HuH-7.5 (cell line): ENCODE data around the gene RASSF9.

Experiments
- DNase-seq: peaks from one replicate; pipeline ENCODE4 v3.0.0; 2011; ENCODE audit warnings: low spot score

RASSF9 gene

DNA sequence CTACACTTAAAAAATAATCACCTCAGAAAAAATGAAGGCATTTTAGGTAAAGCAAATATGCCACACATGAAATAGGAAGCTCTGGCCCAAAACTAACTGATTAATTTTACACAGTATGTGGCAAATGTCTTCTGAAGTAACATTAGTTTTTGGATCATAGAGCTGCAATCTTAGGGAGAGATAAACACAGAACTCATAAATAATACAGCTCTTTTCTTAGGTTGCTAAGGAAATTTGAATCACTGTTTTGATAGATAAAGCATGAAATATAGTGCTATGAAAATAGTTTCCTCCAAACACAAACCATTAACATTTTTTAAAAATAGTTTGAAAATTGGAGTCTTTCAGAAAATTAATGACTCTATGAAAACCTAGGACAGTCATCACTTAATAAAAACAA, 15.0 kb downstream of the RASSF9 start:
- no peak for DNase-seq

DNA sequence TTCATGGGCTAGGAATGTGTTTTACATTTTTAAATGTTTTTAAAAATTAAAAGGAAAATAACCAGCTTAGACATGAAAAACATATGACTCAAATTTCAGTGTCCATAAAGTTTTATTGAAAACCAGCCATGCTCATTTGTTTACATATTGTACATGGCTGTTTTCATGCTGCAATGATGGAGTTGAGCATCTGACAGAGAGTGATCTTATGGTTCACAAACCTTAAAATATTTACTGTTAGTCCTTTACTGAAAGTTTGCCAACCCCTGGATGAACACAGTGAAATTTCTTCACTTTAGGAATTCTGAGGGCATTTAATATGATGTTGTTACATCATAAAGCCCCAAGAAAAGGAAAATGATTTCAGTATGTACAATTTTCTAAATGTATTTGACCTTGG, 16.1 kb downstream of the RASSF9 start:
- no peak for DNase-seq

- no peak for DNase-seq
Observed at GRCh38 chr12:85814741-85815140, 21.5 kb downstream of the RASSF9 start.

- DNase-seq: no peak
Observed at GRCh38 chr12:85814071-85814470, 22.1 kb downstream of the RASSF9 start.

DNA sequence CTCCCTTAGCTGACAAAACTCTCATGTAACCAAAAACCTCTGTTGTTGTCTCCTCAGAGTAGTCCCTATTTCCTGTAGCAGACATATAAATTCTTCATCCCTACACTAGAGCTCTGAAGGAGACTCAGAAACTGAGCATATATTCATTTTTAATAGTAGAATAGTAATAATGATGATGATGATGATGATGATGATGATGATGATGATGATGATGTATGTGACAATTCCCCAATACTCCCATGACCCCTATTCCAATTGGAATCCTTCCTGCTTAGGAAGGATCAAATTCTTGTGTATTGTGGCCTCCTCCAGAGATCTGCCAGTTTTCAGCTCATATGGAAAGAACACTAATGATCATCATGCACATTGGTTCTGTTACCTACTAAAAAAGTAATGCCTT, 26.7 kb downstream of the RASSF9 start:
- DNase-seq: no peak

GRCh38 chr12:85807730-85808129, 28.5 kb downstream of the RASSF9 start:
- no peak for DNase-seq

DNA sequence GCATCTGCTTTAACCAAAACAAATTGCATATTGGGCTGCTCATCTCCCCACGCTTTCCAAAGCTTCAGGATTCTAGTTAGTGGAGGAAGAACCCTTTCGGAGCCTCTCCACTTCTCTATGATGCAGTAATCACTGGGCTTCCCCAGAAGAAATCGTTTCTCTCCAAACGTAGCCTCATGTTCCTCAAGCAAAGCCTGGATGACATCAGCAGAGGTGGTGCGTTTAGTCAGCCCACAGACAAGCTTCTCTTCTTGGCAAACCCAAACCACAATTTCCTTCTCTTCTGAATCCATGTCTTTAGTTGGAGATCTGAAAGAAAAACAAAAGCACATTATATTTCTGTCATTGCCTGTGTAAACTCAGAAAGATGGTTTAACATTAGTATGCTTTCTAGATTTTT, 30.6 kb downstream of the RASSF9 start:
- no peak for DNase-seq

GRCh38 chr12:85804663-85805062, 31.5 kb downstream of the RASSF9 start:
- no peak for DNase-seq

GRCh38 chr12:85803923-85804322, 32.3 kb downstream of the RASSF9 start:
- no peak for DNase-seq

- no peak for DNase-seq
Observed at GRCh38 chr12:85803231-85803630, 33.0 kb downstream of the RASSF9 start.

GRCh38 chr12:85798122-85798521, 38.1 kb downstream of the RASSF9 start:
- no peak for DNase-seq

DNA sequence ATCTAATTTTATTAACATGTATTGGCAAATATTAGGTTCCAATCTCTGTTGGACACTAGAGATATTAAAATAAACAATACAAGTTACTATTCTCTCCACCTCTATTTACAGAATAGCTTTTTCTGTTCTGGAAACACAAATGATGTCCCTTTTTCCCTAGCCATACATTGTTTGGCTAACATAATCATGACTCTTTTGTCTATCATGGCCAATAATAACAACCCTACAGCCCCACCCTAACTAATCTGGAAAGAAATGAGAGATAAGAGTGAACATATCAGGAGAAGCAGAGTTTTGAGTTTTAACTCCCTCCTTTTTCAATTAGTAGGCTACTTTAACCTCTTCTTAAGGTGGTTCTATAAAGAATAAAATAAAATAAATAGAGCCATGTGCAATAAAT, 40.2 kb downstream of the RASSF9 start:
- no peak for DNase-seq

DNA sequence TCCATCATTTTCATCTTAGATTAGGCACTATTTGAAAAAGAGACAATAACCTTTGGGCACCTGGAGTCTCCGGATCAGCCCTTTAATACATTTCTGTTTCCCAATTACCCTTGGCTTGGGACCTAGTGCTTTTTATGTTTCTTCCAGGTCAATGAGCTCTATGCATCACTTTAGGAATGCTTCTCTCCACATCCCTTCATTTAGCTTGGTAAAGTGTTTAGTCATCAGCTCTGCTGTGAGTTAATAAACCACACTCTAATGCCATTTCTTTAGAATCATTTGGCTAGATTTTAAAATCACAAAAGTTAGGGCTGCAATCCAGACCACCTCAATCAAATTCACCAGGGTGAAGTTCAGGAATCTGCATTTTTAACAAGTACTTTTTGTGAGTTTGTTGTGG, 41.7 kb downstream of the RASSF9 start:
- DNase-seq: no peak

DNA sequence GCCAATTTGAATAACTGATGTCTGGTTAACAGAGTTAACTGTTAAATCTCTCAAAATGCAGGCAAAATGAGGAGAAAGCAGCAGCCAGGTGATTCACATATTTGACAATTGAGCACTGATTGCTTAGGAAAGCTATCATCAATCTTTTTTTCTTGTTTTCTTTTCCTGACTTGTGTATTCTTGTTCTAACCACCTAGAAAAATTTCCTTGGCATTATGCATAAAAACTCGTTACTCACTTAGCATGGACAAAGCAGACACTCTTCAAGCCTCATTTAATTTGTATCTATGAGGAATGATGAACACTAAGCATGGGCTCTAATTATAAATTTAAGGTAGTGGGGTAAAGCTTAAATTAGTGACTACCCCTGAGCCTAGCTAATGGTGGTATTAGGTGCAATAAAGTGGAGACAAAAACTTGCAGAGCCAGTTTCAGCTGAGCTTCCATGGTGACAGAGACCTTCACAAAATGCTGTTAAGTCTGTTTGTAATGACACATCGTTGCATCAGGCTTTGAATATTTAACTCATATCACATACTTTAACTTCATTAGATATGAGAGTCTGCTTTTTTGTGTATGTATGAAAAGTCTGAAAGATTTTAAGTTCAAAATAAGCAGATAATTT, 52.0 kb downstream of the RASSF9 start:
- DNase-seq: no peak

- DNase-seq: no peak
Observed at GRCh38 chr12:85782711-85783110, 53.5 kb downstream of the RASSF9 start.

DNA sequence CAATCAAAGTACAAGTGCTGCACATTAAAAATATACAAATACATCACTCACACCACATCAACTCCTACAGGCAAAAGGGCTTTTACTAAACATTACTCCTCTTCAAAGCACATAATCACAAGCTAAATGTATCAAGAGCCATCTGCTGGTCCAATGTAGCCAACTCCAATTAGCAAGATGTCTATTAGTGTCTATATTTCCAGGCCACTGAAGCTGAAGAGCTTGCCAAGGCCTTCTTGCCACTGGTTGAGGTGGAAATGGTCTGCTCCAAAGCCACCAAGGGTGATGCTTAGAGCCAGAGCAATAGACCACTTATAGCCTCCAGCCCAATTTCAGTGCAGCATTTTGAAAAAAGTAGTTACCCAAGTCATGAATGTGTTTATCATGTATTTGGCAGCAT, 54.4 kb downstream of the RASSF9 start:
- no peak for DNase-seq

DNA sequence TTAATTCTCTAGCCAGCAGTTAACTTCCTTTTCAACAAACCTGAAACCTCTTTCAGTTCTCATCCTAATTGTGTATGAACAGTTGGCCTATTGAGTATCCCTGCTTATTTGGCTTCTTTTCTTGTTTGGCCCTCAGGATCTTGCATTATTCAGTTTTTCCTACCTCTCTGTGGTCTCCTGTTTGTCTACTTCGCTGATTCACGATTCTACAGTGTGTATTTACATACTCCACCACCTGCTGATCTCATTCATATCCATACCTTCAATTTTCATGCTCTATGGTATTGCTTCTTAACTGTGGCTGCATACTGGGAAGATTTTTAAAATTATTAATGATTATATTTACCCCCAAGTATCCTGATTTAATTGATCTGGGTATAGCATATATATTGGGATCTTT, 56.4 kb downstream of the RASSF9 start:
- DNase-seq: no peak

DNA sequence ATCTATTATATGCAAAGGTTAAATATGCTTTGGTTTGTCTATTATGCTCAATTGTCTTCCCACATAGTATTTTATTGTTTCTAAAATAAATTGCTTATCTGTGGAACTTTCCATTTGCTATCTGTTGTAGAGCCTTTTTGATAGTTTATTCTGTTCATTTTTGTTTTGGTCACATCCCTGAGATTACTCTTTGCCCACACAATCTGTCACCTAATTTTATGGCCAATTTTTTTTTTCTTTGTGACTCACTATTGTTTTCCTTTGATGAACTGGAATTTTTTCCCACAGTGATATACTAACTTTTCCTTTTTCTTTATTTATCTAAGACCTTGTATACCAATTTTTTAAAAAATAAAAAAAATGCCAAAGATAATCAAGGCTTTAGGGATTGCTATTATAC, 61.1 kb downstream of the RASSF9 start:
- no peak for DNase-seq

DNA sequence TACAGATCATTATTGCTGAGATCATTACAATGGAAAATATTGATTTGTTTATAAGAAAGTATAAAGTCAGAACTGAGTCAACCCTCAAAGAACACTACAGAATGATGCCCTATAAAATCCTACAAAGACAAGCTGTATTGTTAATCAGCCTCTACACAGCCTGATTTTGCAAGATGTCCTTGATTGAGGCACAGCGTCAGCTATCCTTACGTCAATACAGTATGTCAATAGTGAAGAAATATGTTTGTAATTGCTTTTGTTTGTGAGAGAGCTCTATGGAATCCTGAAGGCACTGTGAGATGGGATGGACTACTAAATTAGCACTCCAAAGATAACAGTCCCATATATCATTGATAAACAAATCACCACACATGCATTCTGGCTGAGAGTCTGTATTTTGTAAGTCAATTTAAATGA, 70.7 kb downstream of the RASSF9 start:
- DNase-seq: peak; percentile 29

GRCh38 chr12:85759623-85760022, 76.6 kb downstream of the RASSF9 start:
- no peak for DNase-seq

DNA sequence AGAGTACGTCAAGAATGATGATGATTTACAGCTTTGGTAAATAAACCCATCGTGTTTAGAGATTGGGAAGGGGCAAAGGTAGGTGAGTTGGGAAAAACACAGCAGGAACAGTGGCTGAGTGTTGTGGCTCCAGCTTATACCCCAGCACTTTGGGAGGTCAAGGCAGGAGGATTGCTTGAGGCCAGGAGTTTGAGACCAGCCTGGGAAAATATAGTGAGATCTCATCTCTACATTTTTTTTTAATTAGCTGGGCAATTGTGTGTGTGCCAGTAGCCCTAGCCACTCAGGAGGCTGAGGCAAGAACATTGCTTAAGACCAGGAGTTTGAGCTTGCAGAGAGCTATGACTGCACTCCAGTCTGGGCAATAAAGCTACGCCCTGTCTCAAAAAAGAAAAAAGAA, 77.1 kb downstream of the RASSF9 start:
- no peak for DNase-seq

DNA sequence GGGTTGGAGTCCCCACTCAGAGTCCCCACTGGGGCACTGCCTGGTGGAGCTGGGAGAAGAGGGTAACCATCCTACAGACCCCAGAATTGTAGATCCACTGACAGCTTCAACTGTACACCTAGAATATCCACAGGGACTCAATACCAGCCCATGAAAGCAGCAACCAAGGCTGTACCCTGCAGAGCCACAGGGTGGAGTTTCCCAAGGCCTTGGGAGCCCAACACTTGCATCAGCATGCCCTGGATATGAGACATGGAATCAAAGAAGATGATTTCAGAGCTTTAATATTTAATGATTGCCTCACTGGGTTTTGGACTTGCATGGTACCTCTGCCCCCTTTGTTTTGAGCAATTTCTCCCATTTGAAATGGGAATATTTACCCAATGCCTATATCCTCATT, 80.4 kb downstream of the RASSF9 start:
- no peak for DNase-seq
